ENCODE data around the gene PXMP4.

DNA sequence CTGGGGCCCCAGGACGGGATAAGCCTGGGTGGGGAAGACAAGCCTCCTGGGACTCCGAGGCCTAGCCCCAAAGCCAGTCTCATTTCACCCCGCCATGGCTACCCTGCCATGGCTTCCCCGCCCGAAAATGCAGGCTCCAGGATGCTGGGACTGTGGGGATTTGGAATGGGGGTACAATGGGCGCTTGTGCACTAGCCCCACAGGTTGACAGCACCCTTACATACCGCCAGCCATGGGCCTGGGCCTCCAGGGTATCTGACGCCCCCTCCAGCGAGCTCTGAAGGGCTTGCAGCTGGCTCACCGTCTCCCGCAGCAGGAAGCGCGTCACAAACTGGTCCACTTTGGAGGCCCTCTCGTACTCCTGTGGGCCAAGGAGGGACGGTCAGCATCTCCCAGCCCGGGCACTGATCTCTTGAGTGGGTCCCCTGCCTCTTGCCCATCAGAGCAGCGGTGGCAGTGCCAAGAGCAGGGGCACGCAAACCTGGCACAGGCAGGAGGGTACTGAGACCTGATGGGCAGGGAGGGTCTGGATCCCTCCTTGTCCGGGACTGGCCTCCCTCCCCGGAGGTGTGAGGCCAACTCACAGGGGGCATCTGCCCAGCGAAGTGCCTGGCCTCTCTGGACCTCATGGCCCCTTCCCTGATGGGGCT is 60.0 kb downstream of the PXMP4 start:
- TF ChIP-seq, protein P1, sequence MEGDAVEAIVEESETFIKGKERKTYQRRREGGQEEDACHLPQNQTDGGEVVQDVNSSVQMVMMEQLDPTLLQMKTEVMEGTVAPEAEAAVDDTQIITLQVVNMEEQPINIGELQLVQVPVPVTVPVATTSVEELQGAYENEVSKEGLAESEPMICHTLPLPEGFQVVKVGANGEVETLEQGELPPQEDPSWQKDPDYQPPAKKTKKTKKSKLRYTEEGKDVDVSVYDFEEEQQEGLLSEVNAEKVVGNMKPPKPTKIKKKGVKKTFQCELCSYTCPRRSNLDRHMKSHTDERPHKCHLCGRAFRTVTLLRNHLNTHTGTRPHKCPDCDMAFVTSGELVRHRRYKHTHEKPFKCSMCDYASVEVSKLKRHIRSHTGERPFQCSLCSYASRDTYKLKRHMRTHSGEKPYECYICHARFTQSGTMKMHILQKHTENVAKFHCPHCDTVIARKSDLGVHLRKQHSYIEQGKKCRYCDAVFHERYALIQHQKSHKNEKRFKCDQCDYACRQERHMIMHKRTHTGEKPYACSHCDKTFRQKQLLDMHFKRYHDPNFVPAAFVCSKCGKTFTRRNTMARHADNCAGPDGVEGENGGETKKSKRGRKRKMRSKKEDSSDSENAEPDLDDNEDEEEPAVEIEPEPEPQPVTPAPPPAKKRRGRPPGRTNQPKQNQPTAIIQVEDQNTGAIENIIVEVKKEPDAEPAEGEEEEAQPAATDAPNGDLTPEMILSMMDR (IDR thresholded peaks at IDR 0.05), result no peak
- TF ChIP-seq POLR2A (IDR thresholded peaks at IDR 0.05), result no peak

Data from esophagus squamous epithelium (tissue), 4 donors.